Parathyroid adenoma (tissue), 2 donors: ENCODE results near the gene GABRR3.

ENCODE experiments used
- H2AFZ ChIP-seq: fragments of 300-600 bp; sonication (generic); one replicate; pipeline ENCODE4 v1.7.0; 2017; ENCODE audit warnings: antibody characterized with exemption, mild to moderate bottlenecking
- H3K27ac ChIP-seq: fragments of 300-600 bp; sonication (generic); one replicate; pipeline ENCODE4 v1.7.0; 2017
- H3K27me3 ChIP-seq: fragments of 300-600 bp; sonication (generic); one replicate; pipeline ENCODE4 v1.7.0; 2017; ENCODE audit warnings: low read length; ENCODE audit not compliant: control insufficient read depth, insufficient read depth
- H3K36me3 ChIP-seq: fragments of 300-600 bp; sonication (generic); one replicate; pipeline ENCODE4 v1.7.0; 2017; ENCODE audit warnings: low read length; ENCODE audit not compliant: control insufficient read depth, insufficient read depth
- H3K4me1 ChIP-seq: fragments of 300-600 bp; sonication (generic); one replicate; pipeline ENCODE4 v1.7.0; 2017; ENCODE audit warnings: control low read depth
- H3K4me2 ChIP-seq: fragments of 300-600 bp; sonication (generic); one replicate; pipeline ENCODE4 v1.7.0; 2017; ENCODE audit warnings: low read length
- H3K4me3 ChIP-seq: fragments of 300-600 bp; sonication (generic); one replicate; pipeline ENCODE4 v1.7.0; 2017; ENCODE audit warnings: low read depth, low read length
- H3K79me2 ChIP-seq: fragments of 300-600 bp; sonication (generic); one replicate; pipeline ENCODE4 v1.7.0; 2017; ENCODE audit warnings: control low read depth
- H3K9ac ChIP-seq: fragments of 300-600 bp; sonication (generic); one replicate; pipeline ENCODE4 v1.7.0; 2017; ENCODE audit warnings: mild to moderate bottlenecking
- H3K9me3 ChIP-seq: fragments of 300-600 bp; sonication (generic); one replicate; pipeline ENCODE4 v1.7.0; 2017; ENCODE audit warnings: low read length; ENCODE audit not compliant: control insufficient read depth
- CTCF ChIP-seq: fragments of 300-600 bp; sonication (generic); IDR thresholded peaks from one replicate; pipeline ENCODE4 v1.7.0; 2017; ENCODE audit warnings: antibody characterized with exemption, mild to moderate bottlenecking
- donor health status: primary hyperparathyroidism.

The GABRR3 gene

GRCh38 chr3:97952872-97953271 is 82.2 kb downstream of the GABRR3 start:
- Histone ChIP-seq H2AFZ (no peak overlapping the region), H3K9me3 (no peaks in the 10 kb centered on the region), H3K79me2 (no peaks in the 10 kb centered on the region), H3K27me3 (no peaks in the 10 kb centered on the region), H3K27ac (no peak overlapping the region), H3K4me3 (no peak overlapping the region), H3K4me2 (no peak overlapping the region), H3K36me3 (no peaks in the 10 kb centered on the region), H3K4me1 (no peaks in the 10 kb centered on the region), H3K9ac (no peak overlapping the region)
- TF ChIP-seq CTCF, result no peak

GRCh38 chr3:97952280-97952679 is 82.8 kb downstream of the GABRR3 start:
- Histone ChIP-seq H3K9me3 (no peaks in the 10 kb centered on the region), H3K27ac (no peak overlapping the region), H3K79me2 (no peaks in the 10 kb centered on the region), H2AFZ (no peak overlapping the region), H3K9ac (no peak overlapping the region), H3K4me3 (no peak overlapping the region), H3K27me3 (no peaks in the 10 kb centered on the region), H3K4me1 (no peaks in the 10 kb centered on the region), H3K4me2 (no peak overlapping the region), H3K36me3 (no peaks in the 10 kb centered on the region)
- no peak for TF ChIP-seq CTCF

- no peaks in the 10 kb centered on the region for H3K27me3 ChIP-seq
- H3K79me2 ChIP-seq, result no peaks in the 10 kb centered on the region
- no peak overlapping the region for H3K4me2 ChIP-seq
- no peaks in the 10 kb centered on the region for H3K9me3 ChIP-seq
- no peak overlapping the region for H3K27ac ChIP-seq
- no peak overlapping the region for H3K9ac ChIP-seq
- TF ChIP-seq CTCF, result no peak
- H3K4me3 ChIP-seq, result no peak overlapping the region
- H2AFZ ChIP-seq, result no peak overlapping the region
- H3K36me3 ChIP-seq, result no peaks in the 10 kb centered on the region
- no peaks in the 10 kb centered on the region for H3K4me1 ChIP-seq
Measured at GRCh38 chr3:97950360-97950759, 84.8 kb downstream of the GABRR3 start.

- H3K36me3 ChIP-seq, result no peaks in the 10 kb centered on the region
Measured at GRCh38 chr3:97949743-97950142, 85.4 kb downstream of the GABRR3 start.

More at GRCh38 chr3:97949743-97950142, 85.4 kb downstream of the GABRR3 start:
- H2AFZ ChIP-seq, result no peak overlapping the region
- H3K9me3 ChIP-seq, result no peaks in the 10 kb centered on the region
- H3K4me2 ChIP-seq, result no peak overlapping the region
- no peaks in the 10 kb centered on the region for H3K79me2 ChIP-seq
- no peaks in the 10 kb centered on the region for H3K4me1 ChIP-seq
- no peak overlapping the region for H3K27ac ChIP-seq
- H3K4me3 ChIP-seq, result no peak overlapping the region
- H3K9ac ChIP-seq, result no peak overlapping the region
- H3K27me3 ChIP-seq, result no peaks in the 10 kb centered on the region
- TF ChIP-seq CTCF, result no peak
